K562 (cell line): ENCODE data around the gene DSG2. TPM values are rescaled to one million over a fixed set of nuclear protein-coding genes. Genes with fewer than 3 reads are reported as not detected.

Experiments used
- ATAC-seq: fragments of 200-7000 bp; cut with Tn5 transposase; 3 replicates; pipeline ENCODE4 v1.9.1; 2020; ENCODE audit warnings: moderate library complexity
- BruUV-seq: library from RNA; stranded (reverse); fragments of 400-500 nt; replicated peaks from 2 replicates; lab custom pipeline; 2021; lab: Mats Ljungman, UMichigan
- CTCF ChIA-PET: fragments of 300-600 bp; formaldehyde crosslinking; extraction: SDS; loops from one replicate; lab custom pipeline; 2021; ENCODE audit warnings: low intra/inter-chr PET ratio; lab: Yijun Ruan, JAX
- POLR2A ChIA-PET: fragments of 300-600, 350-650 bp; sonication (Branson Sonifier 250); formaldehyde crosslinking; extraction: SDS; loops from one replicate; lab custom pipeline; 2021; ENCODE audit warnings: antibody characterized with exemption, inconsistent platforms; lab: Yijun Ruan, JAX
- DNase-seq, 4 experiments: peaks; one replicate each; pipeline versions ENCODE4 v3.0.0 to v3.0.0-alpha.2; 2011 to 2018; ENCODE audit warnings: low spot score in 3 of 4, mixed read lengths in 3 of 4; ENCODE audit errors: extremely low read depth in 1 of 4
- FAIRE-seq: peaks from 2 replicates; lab custom pipeline; 2011; peaks lifted over from hg19 to GRCh38; lab: Jason Lieb, UNC
- H2AFZ ChIP-seq: 2 replicates; pipeline ENCODE4 v1.6.0; 2011; ENCODE audit warnings: low read depth, low read length, control low read depth, inconsistent platforms
- H3K27ac ChIP-seq: fragments of 200-600 bp; 3 replicates; pipeline ENCODE4 v1.8.0; 2011; ENCODE audit warnings: low read depth, mild to moderate bottlenecking, control low read depth, inconsistent platforms, low read length, moderate library complexity, mixed read lengths; ENCODE audit errors: extremely low read depth
- H3K27me3 ChIP-seq, 2 experiments: fragments of 300-600 bp in 1 of 2; 2 replicates in 1 of 2; 3 replicates in 1 of 2; pipeline versions ENCODE4 v1.6.0 to v1.8.0; 2011; ENCODE audit warnings: inconsistent platforms in 2 of 2, low read length in 2 of 2, mild to moderate bottlenecking in 1 of 2, mixed read lengths in 1 of 2, moderate library complexity in 1 of 2; ENCODE audit not compliant: control insufficient read depth in 2 of 2, insufficient read depth in 2 of 2
- H3K36me3 ChIP-seq: fragments of 300-600 bp; 3 replicates; pipeline ENCODE4 v1.8.0; 2011; ENCODE audit warnings: mild to moderate bottlenecking, low read length, inconsistent platforms; ENCODE audit not compliant: control insufficient read depth, insufficient read depth
- H3K4me1 ChIP-seq, 2 experiments: fragments of 200-600 bp in 1 of 2; replicated peaks in 1 of 2; 2 replicates in 1 of 2; 3 replicates in 1 of 2; pipeline versions ENCODE4 v1.5.1 to v1.8.0; 2011; ENCODE audit warnings: inconsistent platforms in 2 of 2, low read length in 2 of 2, mild to moderate bottlenecking in 1 of 2, mixed read lengths in 1 of 2, moderate library complexity in 1 of 2; ENCODE audit not compliant: control insufficient read depth in 2 of 2, insufficient read depth in 2 of 2
- H3K4me2 ChIP-seq: 2 replicates; pipeline ENCODE4 v1.6.1; 2011; ENCODE audit warnings: low read length, control low read depth, inconsistent platforms, mixed read lengths; ENCODE audit not compliant: insufficient read depth
- H3K4me3 ChIP-seq: fragments of 200-600 bp; sonication (generic), shearing (Covaris generic); 2 replicates; pipeline ENCODE4 v1.5.1; 2016; ENCODE audit warnings: control low read depth, inconsistent platforms
- H3K79me2 ChIP-seq: fragments of 200-600 bp; 3 replicates; pipeline ENCODE4 v1.8.0; 2011; ENCODE audit warnings: low read length, inconsistent platforms; ENCODE audit not compliant: control insufficient read depth, insufficient read depth
- H3K9ac ChIP-seq, 2 experiments: 2 replicates each; pipeline versions ENCODE4 v1.6.0 to v1.6.1; 2011; ENCODE audit warnings: low read depth in 2 of 2, low read length in 2 of 2, control low read depth in 1 of 2, inconsistent platforms in 1 of 2, mild to moderate bottlenecking in 1 of 2, mixed read lengths in 1 of 2; ENCODE audit not compliant: insufficient read depth in 1 of 2
- H3K9me1 ChIP-seq: one replicate; pipeline ENCODE4 v1.6.0; 2011; ENCODE audit warnings: inconsistent platforms, mild to moderate bottlenecking, low read length, moderate library complexity; ENCODE audit not compliant: control insufficient read depth, insufficient read depth
- H3K9me3 ChIP-seq: replicated peaks from 2 replicates; pipeline ENCODE4 v1.5.1; 2011; ENCODE audit warnings: low read depth, low read length, inconsistent platforms; ENCODE audit not compliant: control insufficient read depth, insufficient read depth
- H4K20me1 ChIP-seq: replicated peaks from 2 replicates; pipeline ENCODE4 v1.6.1; 2011; ENCODE audit warnings: low read length, inconsistent platforms, mixed read lengths; ENCODE audit not compliant: control insufficient read depth, insufficient read depth
- ETS2 ChIP-seq: IDR thresholded peaks from 2 replicates; pipeline ENCODE4 v1.6.1; 2016; ENCODE audit warnings: borderline replicate concordance, missing genetic modification characterization, mild to moderate bottlenecking, moderate library complexity, missing compliant biosample characterization; ENCODE audit not compliant: poor library complexity, severe bottlenecking
- KHSRP ChIP-seq: fragments of 450-650 bp; IDR thresholded peaks from 2 replicates; pipeline ENCODE4 v1.6.1; 2017
- PML ChIP-seq: IDR thresholded peaks from 2 replicates; pipeline ENCODE4 v1.6.1; 2012; ENCODE audit warnings: low read length, inconsistent platforms
- WHSC1 ChIP-seq: IDR thresholded peaks from one replicate; pipeline ENCODE4 v1.6.1; 2012; ENCODE audit warnings: low read length, control low read depth, inconsistent platforms
- ZNF197 ChIP-seq: fragments of 200-800 bp; sonication (Bioruptor generic); IDR thresholded peaks from 2 replicates; pipeline ENCODE4 v1.6.1; 2016; ENCODE audit warnings: low read depth, missing genetic modification characterization, missing compliant biosample characterization
- in situ Hi-C: fragments of 300-500 bp; cut with MboI; formaldehyde crosslinking; loops from 4 replicates; pipeline ENCODE4 v1.15.0; 2018; ENCODE audit warnings: inconsistent platforms, mixed read lengths
- intact Hi-C: fragments of 100-400 bp; cut with micrococcal nuclease; formaldehyde crosslinking; loops from 2 replicates; pipeline ENCODE4 v1.14.2; 2022
- polyA plus RNA-seq, 8 experiments: library from polyadenylated mRNA; depleted of rRNA in 4 of 8; stranded (reverse) in 5 of 8; unstranded in 3 of 8; fragments of >200 nt; fragmentation: Nextera tagmentation in 2 of 8; fragmentation: Illumina TruSeq in 1 of 8; extraction: Ambion mirVana in 2 of 8; extraction: Trizol in 1 of 8; gene quantifications; 2 replicates each; pipeline versions ENCODE4 v1.2.1 to v1.2.3, GENCODE V29; 2011 to 2014; ENCODE audit warnings: inconsistent platforms in 1 of 8, missing spikeins in 1 of 8
- total RNA-seq, 7 experiments: library from RNA; depleted of rRNA in 6 of 7; stranded (reverse); fragments of >200 nt in 6 of 7; fragmentation: Illumina TruSeq in 2 of 7; extraction: Trizol in 2 of 7; gene quantifications; 2 replicates each; pipeline versions ENCODE4 v1.2.1 to v1.2.3, GENCODE V29; 2011 to 2021; ENCODE audit warnings: low replicate concordance in 1 of 7
- TF ChIP-seq, protein P1 (sequence below): sonication (generic); formaldehyde crosslinking; IDR thresholded peaks from 2 replicates; pipeline ENCODE4 v1.8.0; 2023; ENCODE audit warnings: mild to moderate bottlenecking, missing genetic modification reagents
- TF ChIP-seq, protein P2 (sequence below): sonication (generic); formaldehyde crosslinking; IDR thresholded peaks from 2 replicates; pipeline ENCODE4 v1.8.0; 2022; ENCODE audit warnings: missing genetic modification reagents, mild to moderate bottlenecking, moderate library complexity, borderline replicate concordance
- TF ChIP-seq, protein P3 (sequence below): fragments of 450-650 bp; IDR thresholded peaks from 2 replicates; pipeline ENCODE4 v1.6.1; 2016

The DSG2 gene
- total and polyA plus RNA-seq, 9 of the 15 experiments (the other 6 are each of a cell fraction or from before 2014, with no cell fraction given) = 16.9 to 68.6 (median 41.3) TPM

DNA sequence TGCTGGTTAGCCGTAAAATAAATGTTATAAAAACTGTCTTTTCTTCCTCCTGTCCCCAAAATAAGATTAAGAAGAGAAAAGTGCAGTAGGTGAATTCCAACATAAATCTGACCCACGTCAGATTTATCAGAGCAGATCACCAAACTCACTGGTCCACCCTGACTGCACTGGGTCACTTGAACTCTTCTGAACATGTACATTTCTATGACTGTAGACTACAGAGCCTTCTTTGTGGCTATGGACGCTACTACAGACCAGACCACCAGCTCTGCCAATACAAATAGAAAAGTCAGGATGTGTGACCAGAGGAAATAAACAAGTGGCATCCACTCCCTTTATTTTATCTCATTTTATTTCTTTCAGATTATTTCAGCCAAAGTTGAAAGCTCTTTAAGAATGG lies 11.6 kb downstream of the DSG2 start (continued):
- TF ChIP-seq, protein P1, sequence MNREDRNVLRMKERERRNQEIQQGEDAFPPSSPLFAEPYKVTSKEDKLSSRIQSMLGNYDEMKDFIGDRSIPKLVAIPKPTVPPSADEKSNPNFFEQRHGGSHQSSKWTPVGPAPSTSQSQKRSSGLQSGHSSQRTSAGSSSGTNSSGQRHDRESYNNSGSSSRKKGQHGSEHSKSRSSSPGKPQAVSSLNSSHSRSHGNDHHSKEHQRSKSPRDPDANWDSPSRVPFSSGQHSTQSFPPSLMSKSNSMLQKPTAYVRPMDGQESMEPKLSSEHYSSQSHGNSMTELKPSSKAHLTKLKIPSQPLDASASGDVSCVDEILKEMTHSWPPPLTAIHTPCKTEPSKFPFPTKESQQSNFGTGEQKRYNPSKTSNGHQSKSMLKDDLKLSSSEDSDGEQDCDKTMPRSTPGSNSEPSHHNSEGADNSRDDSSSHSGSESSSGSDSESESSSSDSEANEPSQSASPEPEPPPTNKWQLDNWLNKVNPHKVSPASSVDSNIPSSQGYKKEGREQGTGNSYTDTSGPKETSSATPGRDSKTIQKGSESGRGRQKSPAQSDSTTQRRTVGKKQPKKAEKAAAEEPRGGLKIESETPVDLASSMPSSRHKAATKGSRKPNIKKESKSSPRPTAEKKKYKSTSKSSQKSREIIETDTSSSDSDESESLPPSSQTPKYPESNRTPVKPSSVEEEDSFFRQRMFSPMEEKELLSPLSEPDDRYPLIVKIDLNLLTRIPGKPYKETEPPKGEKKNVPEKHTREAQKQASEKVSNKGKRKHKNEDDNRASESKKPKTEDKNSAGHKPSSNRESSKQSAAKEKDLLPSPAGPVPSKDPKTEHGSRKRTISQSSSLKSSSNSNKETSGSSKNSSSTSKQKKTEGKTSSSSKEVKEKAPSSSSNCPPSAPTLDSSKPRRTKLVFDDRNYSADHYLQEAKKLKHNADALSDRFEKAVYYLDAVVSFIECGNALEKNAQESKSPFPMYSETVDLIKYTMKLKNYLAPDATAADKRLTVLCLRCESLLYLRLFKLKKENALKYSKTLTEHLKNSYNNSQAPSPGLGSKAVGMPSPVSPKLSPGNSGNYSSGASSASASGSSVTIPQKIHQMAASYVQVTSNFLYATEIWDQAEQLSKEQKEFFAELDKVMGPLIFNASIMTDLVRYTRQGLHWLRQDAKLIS (CRISPR knock-in tag) = no peak
- TF ChIP-seq, protein P2, sequence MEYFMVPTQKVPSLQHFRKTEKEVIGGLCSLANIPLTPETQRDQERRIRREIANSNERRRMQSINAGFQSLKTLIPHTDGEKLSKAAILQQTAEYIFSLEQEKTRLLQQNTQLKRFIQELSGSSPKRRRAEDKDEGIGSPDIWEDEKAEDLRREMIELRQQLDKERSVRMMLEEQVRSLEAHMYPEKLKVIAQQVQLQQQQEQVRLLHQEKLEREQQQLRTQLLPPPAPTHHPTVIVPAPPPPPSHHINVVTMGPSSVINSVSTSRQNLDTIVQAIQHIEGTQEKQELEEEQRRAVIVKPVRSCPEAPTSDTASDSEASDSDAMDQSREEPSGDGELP (CRISPR knock-in tag) = no peak
- no peak for TF ChIP-seq ZNF197 (CRISPR knock-in tag)
- TF ChIP-seq WHSC1 = no peak
- TF ChIP-seq KHSRP = no peak

DNA sequence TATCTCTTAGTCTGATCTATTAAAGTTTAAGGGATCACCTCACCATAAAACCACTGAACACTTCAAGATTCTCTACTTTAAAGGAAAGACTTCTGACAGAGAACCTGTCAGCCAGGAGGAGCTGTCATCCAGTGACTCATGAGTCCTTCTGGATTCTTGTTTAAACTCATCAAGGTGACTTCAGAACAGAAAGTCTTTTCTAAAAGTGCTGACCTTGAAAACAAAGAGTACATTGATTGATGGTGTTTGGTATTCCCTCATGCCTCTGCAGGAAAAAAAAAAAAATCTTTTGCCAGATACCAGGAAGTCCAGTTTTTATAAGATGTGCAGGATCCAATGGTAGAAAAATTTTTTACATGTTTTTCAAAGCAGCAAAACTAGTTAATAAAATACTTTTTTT lies 12.3 kb downstream of the DSG2 start:
- H3K4me1 ChIP-seq = peaks cover 0 to 7% of the 10 kb centered on the region in 2 experiments; a peak in 2 of 5 replicates
- TF ChIP-seq, protein P3, sequence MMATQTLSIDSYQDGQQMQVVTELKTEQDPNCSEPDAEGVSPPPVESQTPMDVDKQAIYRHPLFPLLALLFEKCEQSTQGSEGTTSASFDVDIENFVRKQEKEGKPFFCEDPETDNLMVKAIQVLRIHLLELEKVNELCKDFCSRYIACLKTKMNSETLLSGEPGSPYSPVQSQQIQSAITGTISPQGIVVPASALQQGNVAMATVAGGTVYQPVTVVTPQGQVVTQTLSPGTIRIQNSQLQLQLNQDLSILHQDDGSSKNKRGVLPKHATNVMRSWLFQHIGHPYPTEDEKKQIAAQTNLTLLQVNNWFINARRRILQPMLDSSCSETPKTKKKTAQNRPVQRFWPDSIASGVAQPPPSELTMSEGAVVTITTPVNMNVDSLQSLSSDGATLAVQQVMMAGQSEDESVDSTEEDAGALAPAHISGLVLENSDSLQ = peak; percentile 19; the same call in 1 of the 2 replicates
- TF ChIP-seq ETS2 (tag) (no peak), PML (no peak)
- no peak for FAIRE-seq
- BruUV-seq = no TSS peak
- intact Hi-C loops (no loop called here), in situ Hi-C loops (no loop called here)
- H4K20me1 ChIP-seq = peaks cover 13% of the 10 kb centered on the region; the same call in 1 of the 2 replicates
- CTCF ChIA-PET = no interaction called here
- no peak overlapping the region for H3K4me3 ChIP-seq
- no peaks in the 10 kb centered on the region for H3K27me3 ChIP-seq
- ATAC-seq = no peak
- H3K79me2 ChIP-seq = peaks cover 61% of the 10 kb centered on the region
- no peak for DNase-seq
- H3K36me3 ChIP-seq = peaks cover 3% of the 10 kb centered on the region; the same call in 1 of the 3 replicates
- no peak overlapping the region for H3K4me2 ChIP-seq
- no peak overlapping the region for H3K27ac ChIP-seq
- H3K9me3 ChIP-seq = no peaks in the 10 kb centered on the region
- H3K9ac ChIP-seq = no peak overlapping the region
- no peaks in the 10 kb centered on the region for H3K9me1 ChIP-seq
- POLR2A ChIA-PET = interaction anchor here (0.6 to 1.1 kb wide), 2 partner anchors 10 to 451 kb away, joined by 3 to 4 read pairs; no protein-coding TSS in a partner anchor
- no peak overlapping the region for H2AFZ ChIP-seq
